Astrocyte (in vitro differentiated cells and primary cell): Measurements from ENCODE around the gene FAP. TPM values are rescaled to one million over a fixed set of nuclear protein-coding genes. Genes with fewer than 3 reads are reported as not detected.

Source experiments
- DNase-seq: peaks from one replicate; pipeline ENCODE4 v3.0.0-alpha.2; 2010; ENCODE audit warnings: low read depth
- FAIRE-seq: peaks from 2 replicates; lab custom pipeline; 2011; peaks lifted over from hg19 to GRCh38; lab: Jason Lieb, UNC
- H2AFZ ChIP-seq: 2 replicates; pipeline ENCODE4 v1.6.0; 2012; ENCODE audit warnings: low read depth, low read length, inconsistent platforms
- H3K27ac ChIP-seq: 2 replicates; pipeline ENCODE4 v1.5.1; 2011; ENCODE audit warnings: low read depth, low read length, inconsistent platforms
- H3K27me3 ChIP-seq: 2 replicates; pipeline ENCODE4 v1.6.0; 2011; ENCODE audit warnings: low read length, inconsistent platforms; ENCODE audit not compliant: insufficient read depth
- H3K36me3 ChIP-seq: 2 replicates; pipeline ENCODE4 v1.5.1; 2011; ENCODE audit warnings: low read length, inconsistent platforms; ENCODE audit not compliant: insufficient read depth
- H3K4me1 ChIP-seq: 2 replicates; pipeline ENCODE4 v1.5.1; 2011; ENCODE audit warnings: low read length, inconsistent platforms; ENCODE audit not compliant: insufficient read depth
- H3K4me2 ChIP-seq: 2 replicates; pipeline ENCODE4 v1.6.0; 2012; ENCODE audit warnings: low read length, inconsistent platforms
- H3K4me3 ChIP-seq: 2 replicates; pipeline ENCODE4 v1.5.1; 2011; ENCODE audit warnings: low read depth, mild to moderate bottlenecking, low read length, inconsistent platforms; ENCODE audit not compliant: insufficient read depth
- H3K79me2 ChIP-seq: 2 replicates; pipeline ENCODE4 v1.6.0; 2012; ENCODE audit warnings: mild to moderate bottlenecking, low read length, inconsistent platforms; ENCODE audit not compliant: insufficient read depth
- H3K9ac ChIP-seq: 2 replicates; pipeline ENCODE4 v1.6.0; 2012; ENCODE audit warnings: mild to moderate bottlenecking, low read length, inconsistent platforms
- H3K9me3 ChIP-seq: 2 replicates; pipeline ENCODE4 v1.5.1; 2012; ENCODE audit warnings: low read depth, mild to moderate bottlenecking, low read length, inconsistent platforms; ENCODE audit not compliant: insufficient read depth
- H4K20me1 ChIP-seq: 2 replicates; pipeline ENCODE4 v1.6.0; 2012; ENCODE audit warnings: low read length, inconsistent platforms; ENCODE audit not compliant: insufficient read depth
- H3K27ac Mint-ChIP-seq: one replicate; pipeline ENCODE4 v1.8.0; 2021; ENCODE audit warnings: mild to moderate bottlenecking, mixed read lengths; ENCODE audit not compliant: unreplicated experiment
- H3K27me3 Mint-ChIP-seq: one replicate; pipeline ENCODE4 v1.8.0; 2021; ENCODE audit warnings: low read depth, mixed read lengths; ENCODE audit not compliant: unreplicated experiment
- H3K36me3 Mint-ChIP-seq: one replicate; pipeline ENCODE4 v1.8.0; 2021; ENCODE audit warnings: low read depth, mixed read lengths; ENCODE audit not compliant: unreplicated experiment
- H3K4me1 Mint-ChIP-seq: one replicate; pipeline ENCODE4 v1.8.0; 2021; ENCODE audit warnings: low read depth, mixed read lengths; ENCODE audit not compliant: unreplicated experiment
- H3K4me3 Mint-ChIP-seq: one replicate; pipeline ENCODE4 v1.8.0; 2021; ENCODE audit warnings: mild to moderate bottlenecking, moderate library complexity, mixed read lengths; ENCODE audit not compliant: unreplicated experiment
- H3K9me3 Mint-ChIP-seq: one replicate; pipeline ENCODE4 v1.8.0; 2021; ENCODE audit warnings: mild to moderate bottlenecking, mixed read lengths; ENCODE audit not compliant: unreplicated experiment
- CTCF ChIP-seq: IDR thresholded peaks from 2 replicates; pipeline ENCODE4 v1.5.1; 2011; ENCODE audit warnings: low read depth, mild to moderate bottlenecking, inconsistent platforms, low read length, moderate library complexity; ENCODE audit not compliant: insufficient read depth
- EZH2 ChIP-seq: IDR thresholded peaks from 2 replicates; pipeline ENCODE4 v1.6.1; 2012; ENCODE audit warnings: mild to moderate bottlenecking, low read length, inconsistent platforms; ENCODE audit not compliant: insufficient read depth
- total RNA-seq: library from RNA; stranded (reverse); gene quantifications from 2 replicates; pipeline ENCODE4 v1.2.1, GENCODE V29; 2021

The FAP gene
- total RNA-seq, 1 donor from 2014 or later, result 1.3 TPM

- peaks cover 14% of the 10 kb centered on the region for H3K4me1 ChIP-seq
- Mint-ChIP-seq H3K4me3 (no peak overlapping the region), H3K9me3 (no peaks in the 10 kb centered on the region), H3K27ac (peak overlapping the region; percentile 7), H3K36me3 (peaks cover 3% of the 10 kb centered on the region), H3K27me3 (no peaks in the 10 kb centered on the region), H3K4me1 (peaks cover 16% of the 10 kb centered on the region)
- H4K20me1 ChIP-seq, result peaks cover 17% of the 10 kb centered on the region
- H3K9ac ChIP-seq, result no peak overlapping the region
- no peaks in the 10 kb centered on the region for H3K9me3 ChIP-seq
- FAIRE-seq, result no peak
- H3K27me3 ChIP-seq, result no peaks in the 10 kb centered on the region
- no peak for DNase-seq
- no peak overlapping the region for H2AFZ ChIP-seq
- H3K4me2 ChIP-seq, result peak overlapping the region; percentile 26
- H3K4me3 ChIP-seq, result no peak overlapping the region
- no peak overlapping the region for H3K27ac ChIP-seq
- no peak for TF ChIP-seq CTCF
- TF ChIP-seq EZH2, result no peak
- H3K79me2 ChIP-seq, result peaks cover 94% of the 10 kb centered on the region
- H3K36me3 ChIP-seq, result peaks cover 21% of the 10 kb centered on the region
Measured at GRCh38 chr2:162232671-162233070, 10.6 kb downstream of the FAP start.

DNA sequence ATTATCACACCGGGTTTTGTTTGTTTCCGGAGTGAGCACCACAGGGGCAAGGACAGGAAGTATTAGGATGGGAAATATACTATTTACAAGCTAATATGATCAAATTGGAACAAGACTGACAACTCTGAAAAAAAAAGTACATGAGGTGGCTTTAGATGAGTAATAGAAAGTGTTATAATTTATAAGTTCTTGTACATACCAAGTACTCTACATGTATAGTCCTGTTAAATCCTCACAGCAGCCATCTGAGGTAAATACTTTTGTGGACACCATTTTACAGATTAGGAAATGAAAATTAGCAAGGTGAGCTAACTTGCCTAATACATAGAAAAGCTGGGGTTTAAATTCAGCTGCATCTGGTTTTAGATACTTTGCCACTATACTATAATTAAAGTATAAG, 11.2 kb downstream of the FAP start:
- Histone ChIP-seq H3K79me2 (peaks cover 97% of the 10 kb centered on the region), H3K27ac (no peak overlapping the region), H3K9ac (no peak overlapping the region), H2AFZ (no peak overlapping the region), H3K4me3 (no peak overlapping the region), H3K36me3 (peaks cover 21% of the 10 kb centered on the region), H3K4me2 (peak overlapping the region; percentile 2), H3K27me3 (no peaks in the 10 kb centered on the region), H3K9me3 (no peaks in the 10 kb centered on the region), H3K4me1 (peaks cover 14% of the 10 kb centered on the region), H4K20me1 (peaks cover 21% of the 10 kb centered on the region)
- no peak for DNase-seq
- FAIRE-seq, result no peak
- Mint-ChIP-seq H3K4me3 (no peak overlapping the region), H3K27ac (no peak overlapping the region), H3K27me3 (no peaks in the 10 kb centered on the region), H3K9me3 (no peaks in the 10 kb centered on the region), H3K4me1 (peaks cover 16% of the 10 kb centered on the region), H3K36me3 (peaks cover 3% of the 10 kb centered on the region)
- no peak for TF ChIP-seq EZH2
- no peak for TF ChIP-seq CTCF

- Histone ChIP-seq H3K4me2 (peak overlapping the region; percentile 27), H3K9ac (no peak overlapping the region), H3K27ac (no peak overlapping the region), H3K9me3 (no peaks in the 10 kb centered on the region), H3K36me3 (peaks cover 16% of the 10 kb centered on the region), H2AFZ (no peak overlapping the region), H3K4me1 (peaks cover 14% of the 10 kb centered on the region), H3K4me3 (no peak overlapping the region), H3K79me2 (peaks cover 91% of the 10 kb centered on the region), H3K27me3 (no peaks in the 10 kb centered on the region), H4K20me1 (peaks cover 21% of the 10 kb centered on the region)
- peaks cover 16% of the 10 kb centered on the region for H3K4me1 Mint-ChIP-seq
- H3K9me3 Mint-ChIP-seq, result no peaks in the 10 kb centered on the region
- H3K27me3 Mint-ChIP-seq, result no peaks in the 10 kb centered on the region
- FAIRE-seq (no peak), DNase-seq (no peak)
- H3K36me3 Mint-ChIP-seq, result peaks cover 2% of the 10 kb centered on the region
- H3K4me3 Mint-ChIP-seq, result no peak overlapping the region
- H3K27ac Mint-ChIP-seq, result no peak overlapping the region
- TF ChIP-seq CTCF, result no peak
- no peak for TF ChIP-seq EZH2
Measured at GRCh38 chr2:162230761-162231160, 12.5 kb downstream of the FAP start.
